ENCODE measurements around the gene ASIC2. TPM values are rescaled to one million over a fixed set of nuclear protein-coding genes. Genes with fewer than 3 reads are reported as not detected.

ASIC2 gene
- total and polyA plus RNA-seq, 9 of the 15 experiments (the other 6 are each of a cell fraction or from before 2014, with no cell fraction given), result not detected

DNA sequence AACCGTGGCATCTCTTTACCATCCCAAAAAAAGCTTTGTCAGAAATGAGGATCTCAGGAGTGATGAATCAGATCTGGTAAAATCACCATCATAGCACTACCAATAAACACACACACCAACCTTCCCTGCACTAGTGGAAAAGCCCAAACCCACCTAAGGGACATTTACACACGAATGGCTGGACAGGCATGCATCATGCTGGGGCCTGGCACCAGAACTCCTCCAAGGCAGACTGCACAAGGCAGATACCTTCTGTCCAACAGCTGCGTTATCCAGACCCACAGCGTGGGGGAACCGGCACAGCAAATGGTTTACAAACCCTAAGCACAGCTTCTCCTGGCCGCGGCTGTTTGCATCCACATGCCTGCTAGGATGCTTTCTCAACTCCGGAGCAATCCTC lies 2.8 kb downstream of the ASIC2 start:
- BruUV-seq (replicated peaks), result no TSS peak
- ATAC-seq, result no peak
- no peak for FAIRE-seq
- Histone ChIP-seq H3K4me2 (ENCODE audit: insufficient read depth, low read length) (no peak overlapping the region), H3K27ac (ENCODE audit: extremely low read depth, low read depth, low read length) (no peak overlapping the region), H3K9ac (ENCODE audit: insufficient read depth in 1 of 2, low read depth in 2 of 2, low read length in 2 of 2) (no peak overlapping the region), H3K27me3 (ENCODE audit: control insufficient read depth in 2 of 2, insufficient read depth in 2 of 2, low read length in 2 of 2) (peaks cover 7 to 29% of the 10 kb centered on the region in 2 experiments; a peak in 4 of 5 replicates), H3K9me1 (ENCODE audit: control insufficient read depth, insufficient read depth, low read length) (no peaks in the 10 kb centered on the region), H3K79me2 (ENCODE audit: control insufficient read depth, insufficient read depth, low read length) (no peaks in the 10 kb centered on the region), H3K36me3 (ENCODE audit: control insufficient read depth, insufficient read depth, low read length) (no peaks in the 10 kb centered on the region), H3K4me1 (replicated peaks in 1 of 2; ENCODE audit: control insufficient read depth in 2 of 2, insufficient read depth in 2 of 2, low read length in 2 of 2) (peaks cover 0 to 19% of the 10 kb centered on the region in 2 experiments; a peak in 1 of 5 replicates), H3K4me3 (no peak overlapping the region), H3K9me3 (replicated peaks; ENCODE audit: control insufficient read depth, insufficient read depth, low read depth, low read length) (no peaks in the 10 kb centered on the region), H4K20me1 (replicated peaks; ENCODE audit: control insufficient read depth, insufficient read depth, low read length) (no peaks in the 10 kb centered on the region), H2AFZ (ENCODE audit: low read depth, low read length) (no peak overlapping the region)
- intact Hi-C loops (cut with micrococcal nuclease), result no loop called here
- DNase-seq (ENCODE audit: extremely low read depth in 1 of 4, low spot score in 3 of 4), result no peak
- WGBS (ENCODE audit: insufficient coverage, low coverage, missing lambda C conversion rate), result 3% methylated on average over 8 of the region's 8 CpGs
- ChIA-PET CTCF (ENCODE audit: low intra/inter-chr PET ratio) (no interaction called here), POLR2A (interaction anchor here (0.6 to 1.1 kb wide), 2 partner anchors 12 to 86 kb away, joined by 3 to 4 read pairs; no protein-coding TSS in a partner anchor)
- TF ChIP-seq IRF9 (tag; IDR thresholded peaks at IDR 0.05), result no peak
- no peak for TF ChIP-seq CTCF (IDR thresholded peaks at IDR 0.05 in 2 of 3, conservative IDR thresholded peaks at IDR 0.05 in 1 of 3; ENCODE audit: insufficient read depth in 2 of 3, low read depth in 1 of 3, low read length in 3 of 3)
- TF ChIP-seq, protein P1, sequence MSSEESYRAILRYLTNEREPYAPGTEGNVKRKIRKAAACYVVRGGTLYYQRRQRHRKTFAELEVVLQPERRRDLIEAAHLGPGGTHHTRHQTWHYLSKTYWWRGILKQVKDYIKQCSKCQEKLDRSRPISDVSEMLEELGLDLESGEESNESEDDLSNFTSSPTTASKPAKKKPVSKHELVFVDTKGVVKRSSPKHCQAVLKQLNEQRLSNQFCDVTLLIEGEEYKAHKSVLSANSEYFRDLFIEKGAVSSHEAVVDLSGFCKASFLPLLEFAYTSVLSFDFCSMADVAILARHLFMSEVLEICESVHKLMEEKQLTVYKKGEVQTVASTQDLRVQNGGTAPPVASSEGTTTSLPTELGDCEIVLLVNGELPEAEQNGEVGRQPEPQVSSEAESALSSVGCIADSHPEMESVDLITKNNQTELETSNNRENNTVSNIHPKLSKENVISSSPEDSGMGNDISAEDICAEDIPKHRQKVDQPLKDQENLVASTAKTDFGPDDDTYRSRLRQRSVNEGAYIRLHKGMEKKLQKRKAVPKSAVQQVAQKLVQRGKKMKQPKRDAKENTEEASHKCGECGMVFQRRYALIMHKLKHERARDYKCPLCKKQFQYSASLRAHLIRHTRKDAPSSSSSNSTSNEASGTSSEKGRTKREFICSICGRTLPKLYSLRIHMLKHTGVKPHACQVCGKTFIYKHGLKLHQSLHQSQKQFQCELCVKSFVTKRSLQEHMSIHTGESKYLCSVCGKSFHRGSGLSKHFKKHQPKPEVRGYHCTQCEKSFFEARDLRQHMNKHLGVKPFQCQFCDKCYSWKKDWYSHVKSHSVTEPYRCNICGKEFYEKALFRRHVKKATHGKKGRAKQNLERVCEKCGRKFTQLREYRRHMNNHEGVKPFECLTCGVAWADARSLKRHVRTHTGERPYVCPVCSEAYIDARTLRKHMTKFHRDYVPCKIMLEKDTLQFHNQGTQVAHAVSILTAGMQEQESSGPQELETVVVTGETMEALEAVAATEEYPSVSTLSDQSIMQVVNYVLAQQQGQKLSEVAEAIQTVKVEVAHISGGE (CRISPR knock-in tag; IDR thresholded peaks at IDR 0.05), result no peak
- no peak for TF ChIP-seq ZNF23 (CRISPR knock-in tag; IDR thresholded peaks at IDR 0.05)
- TF ChIP-seq MECOM (CRISPR knock-in tag; IDR thresholded peaks at IDR 0.05), result no peak
- no peak for TF ChIP-seq ARID2 (IDR thresholded peaks at IDR 0.05)
- TF ChIP-seq PHF20 (IDR thresholded peaks at IDR 0.05; ENCODE audit: partially characterized antibody), result no peak
- in situ Hi-C loops (cut with MboI), result no loop called here
